Fibroblast of skin of scalp (primary cell): ENCODE measurements around the gene POLR2L.

Experiments
- DNase-seq: peaks from one replicate; pipeline ENCODE4 v3.0.0-alpha.2; 2013

The POLR2L gene

DNA sequence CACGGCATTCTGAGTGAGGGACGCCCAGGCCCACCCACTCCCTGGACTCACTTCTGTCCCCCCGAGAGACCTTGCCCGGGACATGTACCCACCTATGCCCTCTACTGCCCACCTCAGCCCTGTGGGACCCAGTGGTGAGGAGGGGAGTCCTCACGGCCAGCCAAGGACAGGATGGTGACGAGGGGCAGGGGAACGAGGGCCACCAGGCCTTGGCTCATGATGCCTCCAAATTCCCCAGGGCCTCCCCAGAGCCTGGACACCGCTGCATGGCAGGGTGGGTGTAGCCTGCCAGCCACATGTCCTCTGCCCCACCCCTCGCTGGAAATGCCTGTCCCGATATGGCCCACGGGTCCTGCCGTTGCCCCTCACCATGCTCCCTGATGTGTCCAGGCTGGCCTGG, 26.5 kb upstream of the POLR2L start:
- DNase-seq = no peak

DNA sequence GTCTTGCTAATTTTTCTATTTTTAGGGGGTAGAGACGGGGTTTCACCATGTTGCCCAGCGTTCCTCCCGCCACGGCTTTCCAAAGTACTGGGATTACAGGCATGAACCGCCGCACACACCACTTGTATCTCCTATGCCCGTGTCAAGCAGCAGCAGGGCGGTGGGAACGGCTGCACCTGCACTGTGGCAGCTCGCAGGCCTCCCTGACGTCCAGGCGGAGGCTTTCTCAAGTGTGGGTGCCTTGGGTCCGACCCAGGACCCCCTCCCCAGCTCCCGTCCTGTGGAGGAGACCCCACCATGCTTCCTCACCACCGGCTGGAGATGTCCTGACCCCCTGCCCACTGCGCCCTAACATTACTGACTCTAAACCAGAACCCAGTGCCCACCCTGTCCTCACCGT, 26.1 kb upstream of the POLR2L start:
- DNase-seq = no peak

DNA sequence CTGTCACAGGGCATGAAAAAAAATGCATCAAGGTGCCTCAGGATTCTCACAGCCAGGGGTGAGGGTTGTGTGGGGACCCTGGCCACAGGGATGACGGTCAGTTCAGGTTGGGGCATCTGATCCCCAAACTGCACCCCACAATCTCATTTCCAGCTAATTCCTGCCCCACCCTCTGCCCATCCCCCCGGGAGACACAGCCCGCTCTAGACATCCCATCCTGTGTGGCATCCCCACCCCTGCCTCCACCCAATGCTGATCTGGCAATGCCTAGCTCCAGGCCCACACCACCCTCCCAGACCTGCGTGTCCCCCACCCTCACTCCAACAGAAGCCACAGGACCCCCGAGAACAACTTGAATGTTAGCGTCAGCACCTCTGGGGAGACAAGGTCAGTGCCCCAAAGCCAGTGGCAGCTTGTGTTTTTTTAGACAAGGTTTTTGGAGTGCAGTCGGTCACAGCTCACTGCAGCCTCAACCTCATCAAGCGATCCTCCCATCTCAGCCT, 25.6 kb upstream of the POLR2L start:
- no peak for DNase-seq

DNA sequence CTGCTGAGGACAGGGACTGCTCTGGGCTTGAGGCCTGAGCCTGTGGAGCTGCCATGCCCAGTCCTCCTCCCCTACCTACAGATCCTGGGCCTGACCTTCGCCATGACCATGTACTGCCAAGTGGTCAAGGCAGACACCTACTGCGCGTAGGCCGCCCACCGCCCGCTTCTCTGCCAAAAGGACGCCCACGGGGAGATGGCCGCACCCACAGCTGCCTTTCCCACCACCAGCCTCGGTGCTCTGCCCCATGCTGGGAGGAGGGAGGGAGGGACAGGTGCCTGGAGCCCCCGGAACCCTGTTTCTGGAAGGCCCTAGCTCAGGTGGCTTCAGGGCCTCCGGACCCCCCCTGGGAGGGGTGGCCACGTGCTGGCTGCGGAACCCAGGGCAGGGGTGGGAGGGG, 24.2 kb upstream of the POLR2L start:
- DNase-seq = no peak

DNA sequence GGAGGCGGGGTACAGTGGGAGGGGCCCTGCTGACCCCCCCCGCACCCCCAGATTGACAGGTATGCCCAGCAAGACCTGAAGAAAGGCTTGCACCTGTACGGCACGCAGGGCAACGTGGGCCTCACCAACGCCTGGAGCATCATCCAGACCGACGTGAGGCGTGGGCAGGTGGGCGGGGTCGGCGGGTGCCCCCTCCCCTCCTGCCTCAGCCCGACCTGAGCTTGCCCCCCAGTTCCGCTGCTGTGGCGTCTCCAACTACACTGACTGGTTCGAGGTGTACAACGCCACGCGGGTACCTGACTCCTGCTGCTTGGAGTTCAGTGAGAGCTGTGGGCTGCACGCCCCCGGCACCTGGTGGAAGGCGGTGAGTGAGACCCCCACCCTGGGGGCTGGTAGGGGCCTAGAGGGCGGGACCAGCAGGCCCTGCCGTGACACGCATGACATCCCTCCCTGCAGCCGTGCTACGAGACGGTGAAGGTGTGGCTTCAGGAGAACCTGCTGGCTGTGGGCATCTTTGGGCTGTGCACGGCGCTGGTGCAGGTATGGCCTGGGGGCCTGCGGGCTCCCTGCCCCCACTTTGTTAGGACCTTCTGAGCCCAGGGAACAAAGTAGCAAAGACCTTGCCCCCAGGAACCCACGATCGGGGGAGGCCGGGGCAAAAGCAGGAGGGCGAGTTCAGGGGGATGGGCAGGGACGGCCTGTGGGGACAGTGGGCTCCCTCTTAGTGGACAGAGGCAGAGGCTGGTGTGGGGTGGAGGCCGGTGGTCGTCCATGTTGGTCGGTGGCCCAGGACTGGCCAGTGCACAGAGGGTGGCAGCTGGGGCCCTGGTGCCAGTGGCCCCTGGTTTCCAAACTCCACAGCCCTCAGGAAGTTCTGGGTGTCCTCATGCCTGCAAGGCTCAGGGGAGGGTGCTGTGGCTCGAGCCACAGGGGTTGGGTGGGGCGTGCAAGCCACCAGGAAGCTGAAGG, 23.4 kb upstream of the POLR2L start:
- DNase-seq = no peak

DNA sequence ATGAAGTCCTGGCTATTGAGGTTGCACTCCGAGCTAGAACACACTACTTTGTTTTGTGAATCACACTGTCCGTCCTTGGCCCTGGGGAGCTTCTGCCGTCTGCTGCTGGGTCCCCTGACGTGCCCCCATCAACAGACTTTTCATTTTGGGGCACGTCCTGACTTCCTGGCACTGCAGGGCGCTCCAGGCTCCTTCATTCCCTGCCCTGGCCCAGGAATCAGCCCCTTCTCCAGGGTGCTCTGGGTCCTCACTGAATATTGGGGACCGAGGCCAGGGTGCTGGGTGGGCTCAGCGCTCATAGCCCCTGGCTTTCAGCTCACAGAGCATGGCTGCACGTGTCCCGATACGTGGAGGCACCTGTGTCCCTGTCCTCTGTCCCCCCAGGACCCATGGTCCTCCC, 22.6 kb upstream of the POLR2L start:
- no peak for DNase-seq

DNA sequence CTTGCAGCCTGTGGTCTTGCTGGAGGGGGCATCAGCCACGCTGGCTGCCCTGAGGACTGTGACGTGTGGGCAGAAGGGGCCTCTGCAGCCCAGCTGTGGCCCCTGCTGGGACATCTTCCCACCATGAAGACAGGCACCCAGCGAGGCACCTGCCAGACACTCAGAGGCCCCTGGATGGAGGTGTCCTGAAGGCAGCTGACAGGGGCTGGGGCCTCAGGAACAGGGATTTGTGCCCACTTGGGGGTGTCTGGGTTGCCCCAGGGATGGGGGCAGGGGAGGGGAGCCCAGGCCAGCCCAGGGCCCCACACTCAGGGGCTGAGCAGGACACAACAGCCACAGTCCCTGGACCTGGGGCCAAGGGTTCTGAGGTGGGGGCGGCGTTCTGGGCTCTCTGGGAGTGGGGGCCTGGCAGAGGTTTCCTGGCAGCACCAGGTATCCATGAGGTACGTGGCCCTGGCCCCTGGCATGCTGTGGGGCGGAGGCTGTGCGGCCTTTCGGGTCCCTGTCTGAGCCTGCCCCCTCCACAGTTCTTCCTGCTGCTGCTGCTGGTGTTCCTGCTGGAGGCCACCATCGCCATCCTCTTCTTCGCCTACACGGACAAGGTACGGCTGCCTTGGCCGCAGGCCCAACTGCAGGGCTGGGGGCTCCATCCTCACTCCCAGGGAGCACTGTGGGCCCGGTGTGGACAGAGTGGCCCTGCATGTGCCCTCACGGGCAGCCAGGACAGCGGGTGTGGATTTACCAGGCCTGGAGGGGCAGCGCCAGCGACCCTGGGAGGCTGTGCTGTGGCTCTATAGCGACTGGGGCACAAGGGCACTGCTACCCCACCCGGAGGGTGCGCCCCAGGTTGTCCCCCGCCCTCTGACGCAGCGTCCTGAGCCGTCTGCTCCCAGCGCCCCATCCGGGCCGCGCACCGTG, 21.8 kb upstream of the POLR2L start:
- DNase-seq = no peak

DNA sequence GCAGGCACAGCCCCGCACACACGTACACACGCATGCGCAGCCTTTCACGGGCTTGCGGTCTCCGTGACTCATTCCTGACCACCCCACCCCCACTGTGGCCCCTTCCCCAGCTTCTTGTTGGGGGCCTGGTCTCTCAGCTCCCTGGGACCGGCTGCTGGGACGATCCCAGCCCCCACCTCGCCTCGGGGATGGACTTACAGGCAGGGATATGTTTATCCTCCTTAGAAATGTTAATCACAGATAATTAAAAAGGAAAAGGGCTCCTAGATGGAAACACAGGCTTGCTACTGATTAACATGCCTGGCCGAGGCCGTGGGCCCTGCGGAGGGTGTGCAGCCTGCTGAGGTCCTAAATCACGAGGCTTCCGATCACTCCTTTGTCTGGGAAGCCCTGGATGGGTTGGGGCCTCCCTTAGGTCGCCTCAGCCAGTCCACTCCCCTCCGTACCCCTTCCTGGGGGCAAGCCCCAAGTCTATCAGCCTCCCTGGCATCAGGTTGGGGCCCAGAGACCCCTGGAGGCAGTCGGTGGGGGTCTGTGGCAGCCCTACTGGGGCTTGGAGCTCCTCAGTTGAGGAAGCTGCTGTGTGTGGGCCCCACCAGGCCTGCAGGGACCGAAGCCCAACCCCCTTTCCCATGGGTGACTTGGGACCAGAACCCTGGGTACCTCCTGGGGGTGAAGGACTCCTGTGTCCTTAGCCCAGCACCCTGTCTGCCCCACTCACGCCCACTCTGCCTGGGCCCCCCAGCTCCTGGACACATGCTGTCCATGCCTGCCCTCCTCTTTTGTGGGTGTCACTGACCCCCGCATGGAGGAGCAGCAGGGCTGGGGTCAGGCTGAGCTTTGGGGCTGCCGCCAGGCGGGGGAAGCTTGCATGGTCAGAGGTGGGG, 20.9 kb upstream of the POLR2L start:
- DNase-seq = no peak

DNA sequence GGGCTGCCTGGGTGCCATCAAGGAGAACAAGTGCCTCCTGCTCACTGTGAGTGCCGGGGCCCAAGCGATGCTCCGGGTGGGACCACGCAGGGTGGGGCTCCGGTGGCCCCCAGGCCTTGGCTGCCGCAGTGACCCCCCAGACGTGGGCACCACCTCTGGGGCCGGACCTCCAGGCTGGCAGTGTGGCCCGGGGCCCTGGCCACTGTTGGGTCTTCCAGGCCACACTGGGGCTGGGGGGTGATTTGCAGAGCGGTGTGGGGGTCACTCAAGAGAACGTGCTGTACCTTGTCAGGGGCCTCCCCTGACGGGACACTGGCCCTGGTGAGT, 20.3 kb upstream of the POLR2L start:
- DNase-seq = no peak

DNA sequence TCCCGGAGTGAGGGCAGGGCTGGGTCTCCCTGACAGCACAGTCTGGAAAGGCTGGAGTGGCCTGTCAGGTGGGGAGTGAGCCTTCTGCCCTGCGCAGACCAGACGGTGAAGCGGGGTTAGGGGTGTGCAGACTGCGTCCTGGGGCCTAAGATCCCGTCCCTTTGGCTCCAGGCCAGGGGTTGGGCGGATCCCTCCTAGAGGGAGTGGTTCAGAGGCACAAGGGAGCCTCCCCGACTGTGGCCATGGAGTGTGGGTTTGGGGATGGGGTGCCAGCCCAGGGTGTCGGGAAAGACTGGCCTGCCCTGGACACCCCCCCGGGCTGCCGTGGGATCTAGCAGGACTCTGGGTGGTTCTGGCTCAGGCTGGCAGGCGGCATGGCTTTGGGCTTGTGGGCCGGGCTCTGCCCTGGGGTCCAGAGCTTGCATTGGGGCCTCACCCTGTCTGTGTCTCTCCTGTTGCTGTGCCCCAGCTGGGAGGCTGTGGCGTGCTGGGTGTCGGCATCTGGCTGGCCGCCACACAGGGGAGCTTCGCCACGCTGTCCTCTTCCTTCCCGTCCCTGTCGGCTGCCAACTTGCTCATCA, 19.8 kb upstream of the POLR2L start:
- no peak for DNase-seq

DNA sequence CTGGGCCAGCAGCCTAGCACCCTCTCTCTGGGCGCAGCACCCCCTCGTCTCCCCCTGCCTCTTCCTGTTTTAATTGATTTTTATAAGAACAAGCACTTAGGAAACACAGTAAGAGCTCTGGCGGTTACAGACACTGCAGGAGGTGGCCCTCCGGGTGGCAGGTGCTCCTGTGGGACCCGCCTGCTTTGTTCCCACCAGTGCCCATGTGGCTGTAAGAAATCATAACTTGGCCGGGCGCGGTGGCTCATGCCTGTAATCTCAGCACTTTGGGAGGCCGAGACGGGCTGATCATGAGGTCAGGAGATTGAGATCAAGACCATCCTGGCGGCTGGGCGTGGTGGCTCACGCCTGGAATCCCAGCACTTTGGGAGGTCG, 18.8 kb upstream of the POLR2L start:
- no peak for DNase-seq

DNA sequence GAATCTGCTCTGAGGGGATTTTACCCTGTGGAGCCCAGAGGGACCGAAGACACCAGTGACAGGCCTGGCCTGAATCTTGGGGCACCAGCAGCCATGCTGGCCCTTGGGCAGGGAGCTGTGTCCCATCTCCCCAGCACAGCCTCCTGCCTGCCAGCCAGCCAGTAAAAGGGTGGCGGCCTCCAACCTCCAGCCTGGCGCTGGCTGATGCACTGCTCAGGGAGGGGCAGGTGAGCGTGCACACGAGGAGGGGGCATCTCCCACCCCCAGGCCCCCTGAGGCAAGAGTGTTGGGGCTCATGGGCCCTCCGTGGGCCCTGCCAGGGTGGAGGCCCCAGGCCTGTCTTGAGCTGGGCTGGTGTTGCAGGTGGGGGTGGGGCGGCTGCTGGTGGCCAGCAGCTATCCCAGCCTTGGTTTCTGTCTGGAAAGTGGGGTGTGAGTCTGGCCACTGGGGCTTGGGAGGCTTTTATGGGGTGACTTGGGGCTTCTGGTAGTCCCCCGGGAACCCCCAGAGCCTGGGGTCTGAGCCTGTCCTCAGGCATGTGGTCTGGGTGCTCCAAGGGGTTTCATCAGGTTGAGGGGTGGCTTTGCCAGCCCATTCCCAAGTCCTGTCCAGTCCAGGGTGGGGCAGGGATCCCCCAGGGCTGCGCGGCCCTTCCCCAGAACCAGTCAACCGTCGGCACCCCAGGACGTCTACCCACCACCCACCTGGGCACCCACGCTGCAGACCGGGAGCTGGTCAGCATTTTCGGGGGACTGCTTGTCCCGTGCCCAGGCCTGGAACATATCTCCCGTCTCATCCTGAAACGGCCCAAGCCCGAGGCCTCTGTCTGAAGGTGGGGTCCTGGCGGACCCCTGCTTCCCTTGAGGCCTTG, 18.1 kb upstream of the POLR2L start:
- DNase-seq = no peak

DNA sequence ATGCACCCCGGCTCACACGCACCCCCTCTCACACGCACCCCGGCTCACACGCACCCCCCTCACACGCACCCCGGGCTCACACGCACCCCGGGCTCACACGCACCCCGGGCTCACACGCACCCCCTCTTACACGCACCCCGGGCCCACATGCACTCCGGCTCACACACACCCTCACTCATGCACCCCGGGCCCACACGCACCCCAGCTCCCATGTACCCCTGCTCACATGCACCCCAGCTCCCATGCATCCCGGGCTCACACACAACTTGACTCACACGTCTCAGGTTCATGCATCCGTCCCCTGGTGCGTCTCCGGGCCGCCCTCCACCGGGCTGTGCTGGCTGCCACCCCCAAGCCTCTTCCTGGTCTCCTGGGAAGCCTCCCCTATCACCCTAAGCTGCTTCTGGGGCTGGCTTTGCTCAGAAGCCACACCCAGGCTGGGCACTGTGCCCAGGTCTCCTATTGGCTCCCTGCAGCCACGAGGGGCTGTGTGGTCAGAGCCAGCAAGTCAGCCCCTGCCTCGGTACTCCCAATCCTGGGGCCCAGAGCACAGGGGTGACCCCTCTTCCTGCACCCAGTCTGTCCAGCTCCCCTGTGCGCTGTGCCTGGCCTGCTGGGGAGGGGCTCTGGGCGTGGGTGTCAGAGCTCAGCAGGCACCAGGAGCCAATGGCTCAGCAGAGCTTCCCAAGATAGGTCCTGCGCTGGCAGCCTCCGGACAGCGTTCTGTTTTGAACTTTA, 17.2 kb upstream of the POLR2L start:
- DNase-seq = peak; percentile 73

DNA sequence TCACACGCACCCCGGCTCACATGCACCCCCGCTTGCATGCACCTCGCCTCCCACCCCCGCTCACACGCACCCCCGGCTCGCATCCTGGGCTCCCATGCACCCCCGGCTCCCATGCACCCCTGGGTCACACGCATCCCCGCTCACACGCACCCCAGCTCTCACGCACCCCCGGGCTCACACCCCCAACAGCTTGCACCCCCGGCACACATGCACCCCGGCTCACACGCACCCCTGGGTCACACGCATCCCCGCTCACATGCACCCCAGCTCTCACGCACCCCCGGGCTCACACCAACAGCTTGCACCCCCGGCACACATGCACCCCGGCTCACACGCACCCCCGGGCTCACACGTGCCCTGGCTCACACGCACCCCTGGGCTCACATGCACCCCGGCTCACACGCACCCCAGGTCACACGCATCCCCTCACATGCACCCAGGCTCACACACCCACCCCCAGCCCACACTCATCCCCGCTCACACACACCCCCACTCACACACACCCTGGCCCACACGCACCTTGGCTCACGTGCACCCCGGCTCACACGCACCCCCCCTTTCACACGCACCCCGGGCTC, 16.5 kb upstream of the POLR2L start:
- DNase-seq = no peak

DNA sequence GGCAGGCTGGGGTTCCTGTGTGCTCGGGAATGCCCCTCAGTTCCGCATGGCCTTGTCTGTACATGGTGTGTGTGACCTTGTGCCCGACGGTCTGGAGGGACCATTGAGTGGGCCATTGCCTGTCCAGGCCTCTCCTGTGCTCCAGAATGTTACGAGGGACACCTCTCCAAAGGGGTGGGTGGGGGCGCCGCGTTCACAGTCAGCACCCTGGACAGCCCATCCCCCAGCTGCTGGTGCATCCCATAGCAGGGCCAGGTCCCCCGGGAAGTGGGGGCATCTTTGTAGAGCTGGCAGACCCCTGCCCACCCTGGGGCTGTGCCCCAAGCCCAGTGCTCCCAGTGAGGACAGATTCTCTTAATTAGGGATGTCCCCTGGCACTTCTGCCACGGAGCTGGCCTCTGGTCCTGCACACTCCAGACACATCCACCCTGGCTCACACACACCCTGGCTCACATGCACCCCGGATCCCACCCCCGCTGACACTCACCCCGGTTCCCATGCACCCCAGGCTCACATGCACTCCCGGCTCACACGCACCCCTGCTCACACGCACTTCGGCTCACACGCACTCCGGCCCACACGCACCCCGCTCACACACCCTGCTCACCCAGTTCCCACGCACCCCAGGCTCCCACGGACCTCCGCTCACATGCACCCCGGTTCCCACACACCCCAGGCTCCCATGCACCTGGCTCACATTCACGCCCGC, 15.9 kb upstream of the POLR2L start:
- DNase-seq = no peak

DNA sequence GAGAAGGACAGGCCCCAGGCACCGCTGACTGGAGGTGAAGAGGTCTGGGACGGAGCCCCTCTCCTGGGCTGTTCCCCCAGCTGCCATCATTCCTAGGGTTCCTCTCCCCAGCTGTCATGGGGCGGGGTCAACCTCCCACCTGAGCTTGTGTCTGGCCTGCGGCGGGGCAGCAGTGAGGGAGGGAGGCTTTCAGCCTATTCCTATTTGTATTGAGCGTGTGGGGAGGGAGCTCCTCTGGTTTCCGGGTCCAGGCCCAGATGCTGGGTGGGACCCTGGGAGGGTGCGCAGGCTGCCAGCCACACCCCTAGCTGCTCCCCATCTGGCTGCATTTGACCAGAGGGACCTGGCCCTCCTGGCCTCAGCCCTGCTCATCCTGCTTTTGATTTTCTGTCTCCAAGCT, 14.1 kb upstream of the POLR2L start:
- DNase-seq = no peak

DNA sequence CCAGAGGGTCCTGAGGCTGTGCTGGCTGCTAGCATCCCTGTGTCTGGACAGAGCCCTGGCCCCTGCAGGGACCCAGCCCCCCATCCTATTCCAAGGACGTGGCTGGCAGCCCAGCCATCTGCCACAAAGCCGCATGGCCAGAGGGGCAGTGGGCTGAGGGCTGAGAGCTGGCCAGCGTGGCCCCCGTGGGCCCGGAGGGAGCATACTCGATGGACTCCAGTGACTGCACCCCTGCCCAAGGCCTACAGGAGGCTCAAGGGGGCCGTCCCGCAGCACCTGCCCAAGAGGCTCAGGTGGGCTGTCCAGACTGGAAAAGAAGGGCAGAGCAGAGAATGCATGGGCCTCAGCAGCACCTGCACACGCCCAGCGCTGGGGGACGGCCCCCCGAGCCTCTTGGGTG, 13.5 kb upstream of the POLR2L start:
- DNase-seq = no peak

DNA sequence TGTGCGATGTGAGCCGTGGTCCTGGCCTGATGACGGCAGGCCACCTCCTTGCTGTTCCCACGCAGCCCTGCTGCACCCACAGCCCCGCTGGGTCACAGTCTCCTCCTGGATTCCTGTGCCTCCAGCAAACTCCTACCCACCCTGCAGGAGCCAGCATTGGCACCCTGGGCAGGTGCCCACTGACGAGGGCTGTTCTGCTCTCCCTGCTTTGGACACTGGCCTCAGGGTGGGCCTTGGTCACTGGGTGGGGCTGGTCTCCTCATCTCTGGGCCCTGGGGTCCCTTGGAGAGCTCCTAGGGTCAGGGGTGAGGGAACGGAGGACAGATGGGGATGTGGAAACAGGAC, 13.0 kb upstream of the POLR2L start:
- DNase-seq = no peak

DNA sequence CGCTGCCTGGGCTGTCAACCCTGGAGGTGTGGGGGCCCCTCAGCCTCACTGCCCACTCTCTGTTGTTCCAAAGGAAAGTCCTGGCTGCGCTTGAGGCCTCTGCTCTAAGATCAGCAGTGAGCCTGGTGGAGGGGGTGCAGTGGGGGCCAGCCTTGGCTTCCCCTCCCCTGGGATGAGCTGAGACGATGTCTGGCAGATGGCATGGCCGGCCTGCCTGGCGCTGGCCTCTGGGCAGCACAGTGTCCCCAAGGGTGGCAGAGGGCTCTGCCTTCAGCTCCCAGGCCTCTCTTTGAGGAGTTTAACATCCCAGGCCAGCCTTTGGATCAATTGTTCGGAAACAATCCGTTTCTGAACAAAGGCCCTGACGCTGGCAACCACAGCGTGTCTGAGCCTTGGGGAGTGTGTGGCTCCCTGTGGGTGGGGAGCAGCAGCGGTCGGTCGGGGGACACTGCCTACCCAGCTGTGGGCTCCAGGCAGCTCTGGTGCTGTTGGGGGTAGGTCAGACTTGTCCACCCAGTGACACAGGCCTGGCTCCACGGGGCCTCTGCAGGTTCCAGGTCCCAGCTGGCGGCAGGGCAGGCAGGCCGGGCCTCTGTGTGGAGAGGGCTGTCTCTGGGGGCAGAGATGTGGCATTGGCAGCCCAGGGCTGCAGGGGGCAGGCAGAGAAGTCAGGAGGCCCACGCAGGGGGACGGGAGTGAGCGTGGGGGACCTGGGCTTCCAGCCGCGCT, 12.4 kb upstream of the POLR2L start:
- no peak for DNase-seq
